ENCODE data around the gene G6PC3. TPM values are rescaled to one million over a fixed set of nuclear protein-coding genes. Genes with fewer than 3 reads are reported as not detected.

Gene G6PC3
- polyA plus RNA-seq, 1 of the 3 experiments (the other 2 are of a cell fraction) = 166 TPM

DNA sequence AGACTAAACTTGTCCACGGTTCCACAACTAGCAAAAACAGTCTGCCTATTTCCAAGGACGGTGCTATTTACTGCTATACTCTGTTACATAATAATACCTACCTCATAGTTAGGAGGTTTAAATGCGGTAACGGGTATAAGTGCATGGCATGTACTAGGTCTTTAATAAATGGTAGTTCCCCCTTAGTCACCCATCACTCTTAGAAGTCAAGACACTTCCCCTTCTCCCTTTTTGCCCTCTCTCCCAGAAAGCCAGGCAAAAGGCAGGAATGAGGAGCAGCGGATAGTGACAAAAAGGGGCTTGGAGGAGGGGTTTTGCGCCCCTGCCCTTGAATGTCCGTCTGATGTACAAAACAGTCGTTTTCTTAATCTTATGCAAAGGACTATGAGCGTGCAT is 3.0 kb upstream of the G6PC3 start (continued):
- TF ChIP-seq POLR2AphosphoS5 (IDR thresholded peaks at IDR 0.05; ENCODE audit: low read depth, low read length) = no peak
- TF ChIP-seq, protein P1, sequence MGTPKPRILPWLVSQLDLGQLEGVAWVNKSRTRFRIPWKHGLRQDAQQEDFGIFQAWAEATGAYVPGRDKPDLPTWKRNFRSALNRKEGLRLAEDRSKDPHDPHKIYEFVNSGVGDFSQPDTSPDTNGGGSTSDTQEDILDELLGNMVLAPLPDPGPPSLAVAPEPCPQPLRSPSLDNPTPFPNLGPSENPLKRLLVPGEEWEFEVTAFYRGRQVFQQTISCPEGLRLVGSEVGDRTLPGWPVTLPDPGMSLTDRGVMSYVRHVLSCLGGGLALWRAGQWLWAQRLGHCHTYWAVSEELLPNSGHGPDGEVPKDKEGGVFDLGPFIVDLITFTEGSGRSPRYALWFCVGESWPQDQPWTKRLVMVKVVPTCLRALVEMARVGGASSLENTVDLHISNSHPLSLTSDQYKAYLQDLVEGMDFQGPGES (IDR thresholded peaks at IDR 0.05; ENCODE audit: low read depth, low read length) = no peak
- no peak for TF ChIP-seq GABPA (IDR thresholded peaks at IDR 0.05; ENCODE audit: low read depth)
- TF ChIP-seq, protein P2, sequence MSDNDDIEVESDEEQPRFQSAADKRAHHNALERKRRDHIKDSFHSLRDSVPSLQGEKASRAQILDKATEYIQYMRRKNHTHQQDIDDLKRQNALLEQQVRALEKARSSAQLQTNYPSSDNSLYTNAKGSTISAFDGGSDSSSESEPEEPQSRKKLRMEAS (IDR thresholded peaks at IDR 0.05; ENCODE audit: low read depth) = no peak

DNA sequence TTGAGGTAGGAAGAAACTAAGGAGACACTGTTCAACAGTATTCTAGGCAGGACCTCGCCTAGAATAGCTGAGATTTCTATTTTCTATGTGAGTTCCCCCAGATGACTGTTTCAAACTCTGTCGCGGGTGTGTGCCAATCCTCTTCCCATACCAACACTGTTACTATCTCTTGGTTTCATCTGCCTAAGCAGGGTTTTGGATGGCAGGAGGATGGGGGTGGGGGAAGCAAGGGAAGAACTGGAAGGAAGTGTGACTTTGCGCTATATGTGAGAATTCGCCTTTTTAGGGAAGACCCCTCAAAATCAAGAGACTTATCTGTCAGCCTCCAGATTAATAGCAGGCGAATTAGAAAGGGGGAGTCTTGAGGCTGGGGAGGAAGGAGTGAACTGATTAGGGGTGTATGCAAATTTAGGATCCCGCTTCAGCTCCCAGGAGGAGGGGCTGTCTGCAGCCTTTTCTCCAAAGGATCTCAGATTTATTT is 521 bp upstream of the G6PC3 start:
- DNase-seq = no peak
- H3K27ac ChIP-seq (ENCODE audit: low read depth in 2 of 2, low read length in 1 of 2) = peak overlapping the region; percentile 92 to 96
- no peaks in the 10 kb centered on the region for H3K9me2 ChIP-seq
- peaks cover 56% of the 10 kb centered on the region for H3K79me2 ChIP-seq (ENCODE audit: insufficient read depth)
- H3K9ac ChIP-seq = peak overlapping the region; percentile 63
- TF ChIP-seq NFIC (IDR thresholded peaks at IDR 0.05; ENCODE audit: borderline replicate concordance) = no peak
- TF ChIP-seq GATA2 (CRISPR knock-in tag; IDR thresholded peaks at IDR 0.05) = peak; percentile 7; the same call in 1 of the 2 replicates
- H3K36me3 ChIP-seq (replicated peaks in 1 of 2; ENCODE audit: control insufficient read depth in 1 of 2, insufficient read depth in 2 of 2, low read length in 1 of 2) = peaks cover 3 to 12% of the 10 kb centered on the region in 2 experiments
- H3F3A ChIP-seq (replicated peaks; ENCODE audit: insufficient read depth) = peaks cover 18% of the 10 kb centered on the region
- peak overlapping the region; percentile 43 to 82 for H3K4me3 ChIP-seq (ENCODE audit: low read depth in 2 of 2, low read length in 1 of 2)
- no peaks in the 10 kb centered on the region for H3K9me3 ChIP-seq
- ChIA-PET CTCF (interaction anchor here (1.0 to 2.3 kb wide), 5 partner anchors 17 to 140 kb away, joined by 3 to 9 read pairs (median 3); no protein-coding TSS in a partner anchor), POLR2A (interaction anchor here (0.6 to 1.2 kb wide), 2 partner anchors 41 to 116 kb away, joined by 3 read pairs; no protein-coding TSS in a partner anchor)
- H2AFZ ChIP-seq (ENCODE audit: low read depth) = peak overlapping the region; percentile 76
- peak overlapping the region; percentile 95 for H3K4me2 ChIP-seq
- peaks cover 2% of the 10 kb centered on the region; the same call in 1 of the 2 replicates for H4K20me1 ChIP-seq (ENCODE audit: insufficient read depth)
- H3K27me3 ChIP-seq (ENCODE audit: insufficient read depth) = no peaks in the 10 kb centered on the region
- WGBS (ENCODE audit: low lambda C conversion rate) = 49% methylated on average over 7 of the region's 7 CpGs
- H3K4me1 ChIP-seq (ENCODE audit: control insufficient read depth in 1 of 2, insufficient read depth in 2 of 2, low read depth in 1 of 2, low read length in 1 of 2) = peaks cover 9 to 11% of the 10 kb centered on the region in 2 experiments

DNA sequence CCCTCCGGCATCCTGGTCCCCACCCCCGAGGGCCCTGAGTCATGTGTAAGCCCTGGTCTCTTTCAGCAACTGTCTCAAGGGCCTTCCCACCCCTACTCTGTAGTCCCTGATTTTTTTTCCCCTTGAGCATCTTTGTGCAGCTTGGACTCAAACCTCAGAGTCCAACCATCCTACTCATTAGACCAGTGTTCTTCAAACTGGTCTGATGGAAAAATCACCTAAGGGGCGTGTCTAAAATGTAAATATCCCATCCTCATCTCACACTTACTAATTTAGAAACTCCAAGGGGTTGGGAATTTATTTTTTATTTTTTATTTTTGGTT is 624 bp downstream of the G6PC3 start:
- peaks cover 18% of the 10 kb centered on the region for H3F3A ChIP-seq (replicated peaks; ENCODE audit: insufficient read depth)
- H3K9ac ChIP-seq = peak overlapping the region; percentile 87
- H3K27ac ChIP-seq (ENCODE audit: low read depth in 2 of 2, low read length in 1 of 2) = peak overlapping the region; percentile 95 to 96
- WGBS (ENCODE audit: low lambda C conversion rate) = 3% methylated on average over 3 of the region's 3 CpGs
- peak overlapping the region; percentile 95 for H3K4me2 ChIP-seq
- POLR2A ChIA-PET = interaction anchor here (0.5 to 1.3 kb wide), 2 partner anchors 32 to 53 kb away, joined by 4 to 5 read pairs; partner anchors contain the start of gene HDAC5
- TF ChIP-seq MXI1 (IDR thresholded peaks at IDR 0.05; ENCODE audit: low read depth, low read length) = no peak
- TF ChIP-seq TCF12 (IDR thresholded peaks at IDR 0.05) = peak; percentile 40; the same call in 1 of the 2 replicates
- peaks cover 45% of the 10 kb centered on the region for H3K79me2 ChIP-seq (ENCODE audit: insufficient read depth)
- no peaks in the 10 kb centered on the region for H3K27me3 ChIP-seq (ENCODE audit: insufficient read depth)
- no peaks in the 10 kb centered on the region for H3K9me2 ChIP-seq
- H3K4me1 ChIP-seq (ENCODE audit: control insufficient read depth in 1 of 2, insufficient read depth in 2 of 2, low read depth in 1 of 2, low read length in 1 of 2) = peaks cover 9 to 11% of the 10 kb centered on the region in 2 experiments
- peak overlapping the region; percentile 68 to 82 for H3K4me3 ChIP-seq (ENCODE audit: low read depth in 2 of 2, low read length in 1 of 2)
- no peaks in the 10 kb centered on the region for H3K9me3 ChIP-seq
- no peak for DNase-seq
- 0 out of 2 replicates have a peak overlapping the region, but pooled peaks have one; percentile 73 for H2AFZ ChIP-seq (ENCODE audit: low read depth)
- CTCF ChIA-PET = interaction anchor here (1.2 to 3.6 kb wide), 6 partner anchors 12 to 97 kb away, joined by 4 to 17 read pairs (median 5); no protein-coding TSS in a partner anchor
- peaks cover 8 to 23% of the 10 kb centered on the region in 2 experiments for H3K36me3 ChIP-seq (replicated peaks in 1 of 2; ENCODE audit: control insufficient read depth in 1 of 2, insufficient read depth in 2 of 2, low read length in 1 of 2)
- no peaks in the 10 kb centered on the region for H4K20me1 ChIP-seq (ENCODE audit: insufficient read depth)
